Measurements from ENCODE around the gene PRDX6.
A peak's percentile ranks its signal among the peaks of the same experiment; 100 is the strongest.
"Not testable (repeated sequence)": the region's sequence is repeated elsewhere in the genome, so short reads cannot be mapped to it uniquely, and the experiment has no call there.

The PRDX6 gene

GRCh38 chr1:173477286-173478093 is at the start of gene PRDX6:
Gene PRDX6 (plus strand): TSS chr1:173477335. CDS start chr1:173477398, 63 bp downstream.
- no peak for DNase-seq

- peak; percentile 71 to 75 for DNase-seq
Measured at GRCh38 chr1:173429471-173430402, 47.4 kb upstream of the PRDX6 start.

- DNase-seq: no peak
Measured at GRCh38 chr1:173430677-173431303, 46.3 kb upstream of the PRDX6 start.

GRCh38 chr1:173431304-173432045 is 45.7 kb upstream of the PRDX6 start:
- peak; percentile 92 to 95 for DNase-seq

GRCh38 chr1:173432331-173432730 is 44.8 kb upstream of the PRDX6 start:
- no peak for DNase-seq

GRCh38 chr1:173433751-173434326 is 43.3 kb upstream of the PRDX6 start:
- DNase-seq: no peak

- DNase-seq: no peak
Measured at GRCh38 chr1:173436841-173437428, 40.2 kb upstream of the PRDX6 start.

- DNase-seq: no peak
Measured at GRCh38 chr1:173438675-173439074, 38.5 kb upstream of the PRDX6 start.

- DNase-seq: no peak
Measured at GRCh38 chr1:173440430-173440829, 36.7 kb upstream of the PRDX6 start.

GRCh38 chr1:173444757-173445156 is 32.4 kb upstream of the PRDX6 start:
- DNase-seq: no peak

GRCh38 chr1:173445164-173445563 is 32.0 kb upstream of the PRDX6 start:
- no peak for DNase-seq

GRCh38 chr1:173445656-173446055 is 31.5 kb upstream of the PRDX6 start:
- no peak for DNase-seq

GRCh38 chr1:173447224-173447623 is 29.9 kb upstream of the PRDX6 start:
- no peak for DNase-seq

GRCh38 chr1:173448945-173449344 is 28.2 kb upstream of the PRDX6 start:
- no peak for DNase-seq

GRCh38 chr1:173451981-173452380 is 25.2 kb upstream of the PRDX6 start:
- no peak for DNase-seq

GRCh38 chr1:173453982-173454381 is 23.2 kb upstream of the PRDX6 start:
- no peak for DNase-seq

- no peak for DNase-seq
Measured at GRCh38 chr1:173454966-173455524, 22.1 kb upstream of the PRDX6 start.

- no peak for DNase-seq
Measured at GRCh38 chr1:173459885-173460284, 17.2 kb upstream of the PRDX6 start.

- DNase-seq: not testable (repeated sequence)
Measured at GRCh38 chr1:173462666-173463065, 14.5 kb upstream of the PRDX6 start.

GRCh38 chr1:173464185-173464584 is 12.9 kb upstream of the PRDX6 start:
- DNase-seq: not testable (repeated sequence)

GRCh38 chr1:173467426-173467825 is 9.7 kb upstream of the PRDX6 start:
- DNase-seq: no peak
